Daoy (cell line): ENCODE data around the gene ITPR3. TPM values are rescaled to one million over a fixed set of nuclear protein-coding genes. Genes with fewer than 3 reads are reported as not detected.

Experiments
- DNase-seq: peaks from one replicate; pipeline ENCODE4 v3.0.0-alpha.2; 2015; ENCODE audit warnings: low read depth
- total RNA-seq: library from RNA; depleted of rRNA; stranded (reverse); fragments of >200 nt; shearing (Covaris generic); gene quantifications from 2 replicates; pipeline ENCODE4 v1.2.3, GENCODE V29; 2014; rRNA removed

The ITPR3 gene
- total RNA-seq, 1 experiment from 2014 or later: 12.6 TPM

- no peak for DNase-seq
These were observed 116.3 kb downstream of the ITPR3 start for GRCh38 chr6:33737267-33738026.

DNA sequence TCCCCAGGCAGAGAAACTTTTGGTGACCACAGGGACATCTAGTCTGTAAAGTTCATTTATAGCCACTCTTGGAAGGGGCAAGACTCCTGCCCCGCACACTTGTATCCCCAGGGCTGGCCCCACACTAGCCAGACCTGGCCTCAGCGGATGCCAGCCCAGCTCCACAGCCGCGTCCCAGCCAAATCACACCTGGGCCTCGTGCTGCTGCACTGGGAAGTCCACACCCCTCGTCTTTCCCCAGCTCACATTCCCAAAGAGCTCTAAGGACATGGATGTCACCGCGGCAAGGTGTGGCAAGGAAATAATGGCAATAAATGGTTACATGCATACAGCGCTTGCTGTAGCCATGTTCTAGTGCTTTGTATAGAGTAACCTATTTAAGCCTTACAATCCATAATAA lies 117.0 kb downstream of the ITPR3 start:
- no peak for DNase-seq

DNA sequence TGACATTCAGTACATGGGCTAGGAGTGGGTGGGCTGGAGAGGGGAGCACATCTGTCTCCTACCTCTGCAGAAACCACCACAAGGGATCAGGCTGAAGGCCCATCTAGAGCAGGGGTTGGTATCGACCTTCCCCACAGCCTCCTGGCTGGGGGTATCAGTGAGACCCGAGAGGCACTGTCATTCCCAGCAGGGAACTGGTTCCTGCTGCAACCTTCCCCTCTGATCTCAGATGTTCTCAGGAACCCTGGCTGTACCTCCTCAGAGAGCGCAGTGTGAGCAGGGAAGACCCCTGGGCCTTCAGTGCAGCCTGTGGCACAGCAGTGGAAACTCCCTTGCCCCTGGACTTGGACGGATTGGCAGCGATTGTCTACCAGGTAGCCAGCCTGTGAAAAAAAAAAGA lies 117.8 kb downstream of the ITPR3 start:
- no peak for DNase-seq

- DNase-seq: no peak
These were observed 118.4 kb downstream of the ITPR3 start for GRCh38 chr6:33739571-33739970.

GRCh38 chr6:33740204-33740608 lies 119.1 kb downstream of the ITPR3 start:
- DNase-seq: no peak

DNA sequence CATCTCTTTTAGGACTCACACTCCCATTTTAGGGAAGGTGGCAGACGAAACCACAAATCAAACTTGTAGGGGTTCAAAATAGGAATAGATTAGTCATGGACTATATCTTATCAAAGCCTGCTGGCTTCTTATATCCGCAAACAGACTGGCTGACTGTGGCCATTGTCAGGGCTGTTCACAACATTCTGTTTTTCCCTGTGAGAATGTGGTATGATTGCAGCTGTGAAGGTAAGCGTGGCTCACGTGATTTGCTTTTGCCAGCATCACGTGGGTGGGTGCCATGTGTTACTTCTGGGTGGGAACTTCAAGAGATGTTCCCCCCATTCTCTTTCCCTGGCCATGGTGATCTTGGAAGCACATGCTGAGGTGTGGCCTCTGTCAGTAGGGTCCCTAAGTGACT lies 119.7 kb downstream of the ITPR3 start:
- DNase-seq: no peak

DNA sequence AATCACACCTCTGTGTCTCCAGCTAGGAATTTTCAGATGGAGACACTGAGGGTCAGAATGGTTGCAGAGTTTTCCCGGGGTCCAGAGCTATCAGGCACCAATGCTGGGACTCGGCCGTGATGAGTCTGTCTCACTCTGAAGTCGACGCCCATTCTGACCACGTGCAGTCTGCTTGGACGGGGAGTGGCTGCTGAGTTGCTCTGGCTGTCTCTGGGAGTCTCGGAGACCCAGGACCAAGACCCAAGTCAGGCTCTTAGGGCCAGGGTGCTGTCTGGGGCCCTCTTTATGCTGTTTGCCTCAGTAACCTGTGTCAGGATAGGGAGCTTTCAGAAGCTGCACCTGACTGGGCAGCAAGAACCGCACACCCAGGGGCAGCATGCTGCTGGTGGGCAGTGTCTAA lies 121.0 kb downstream of the ITPR3 start:
- DNase-seq: no peak

- no peak for DNase-seq
These were observed 121.7 kb downstream of the ITPR3 start for GRCh38 chr6:33742837-33743236.

- peak; percentile 75 for DNase-seq
These were observed 123.1 kb downstream of the ITPR3 start for GRCh38 chr6:33744001-33744848.

DNA sequence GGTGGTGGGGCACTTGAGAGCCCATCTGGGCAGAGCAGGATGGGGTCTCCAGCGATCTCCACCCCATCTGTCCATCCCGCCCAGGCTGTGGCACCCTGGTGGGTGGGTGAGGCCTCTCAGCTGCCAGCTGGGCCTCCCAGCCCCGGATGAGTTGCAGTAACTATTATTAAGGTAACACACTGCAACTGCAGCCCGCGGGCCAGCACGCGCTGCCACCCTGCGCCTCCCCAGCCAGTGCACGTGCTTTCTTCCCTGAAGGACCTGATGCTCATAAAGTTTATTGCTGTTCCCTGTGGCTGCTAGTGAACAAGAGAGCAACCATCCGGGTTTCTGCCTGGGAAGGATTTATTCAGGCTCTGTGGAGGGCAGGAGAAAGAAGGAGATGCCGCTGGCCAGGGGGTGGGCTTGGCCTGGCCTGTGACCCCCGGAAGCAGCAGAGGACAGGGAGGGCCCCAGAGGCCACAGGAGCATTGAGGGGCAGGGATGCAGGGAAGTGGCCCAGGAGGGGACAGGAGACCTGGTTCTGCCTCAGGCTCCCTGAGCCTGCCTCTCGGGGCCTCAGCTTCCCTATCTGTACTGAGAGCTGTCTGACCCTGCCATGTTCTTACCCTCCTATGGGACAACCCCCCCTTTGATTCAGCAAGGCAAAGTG lies 123.9 kb downstream of the ITPR3 start:
- DNase-seq: no peak

- no peak for DNase-seq
These were observed 124.4 kb downstream of the ITPR3 start for GRCh38 chr6:33745548-33745947.

Other genes starting within 250 kb of the ITPR3 start
- 122 and 148 TPM in 2 replicates for gene KIFC1, start 229.5 kb upstream of the ITPR3 start, total RNA-seq
- 14.3 and 18.5 TPM in 2 replicates for gene PHF1, start 210.3 kb upstream of the ITPR3 start, total RNA-seq
- gene CUTA, start 203.2 kb upstream of the ITPR3 start, total RNA-seq: 208 and 223 TPM in 2 replicates
- gene SYNGAP1, start 201.3 kb upstream of the ITPR3 start, total RNA-seq: 1.1 and 3.7 TPM in 2 replicates
- 7.5 and 9.0 TPM in 2 replicates for gene ZBTB9, start 166.7 kb upstream of the ITPR3 start, total RNA-seq
- 13.1 and 18.8 TPM in 2 replicates for gene BAK1, start 41.0 kb upstream of the ITPR3 start, total RNA-seq
- gene UQCC2, start 90.4 kb downstream of the ITPR3 start, total RNA-seq: 97.6 and 115 TPM in 2 replicates
- gene IP6K3, start 125.6 kb downstream of the ITPR3 start, total RNA-seq: not detected in 2 replicates
- gene LEMD2, start 167.8 kb downstream of the ITPR3 start, total RNA-seq: 63.3 and 71.0 TPM in 2 replicates
- not detected in 2 replicates for gene MLN, start 182.7 kb downstream of the ITPR3 start, total RNA-seq